ENCODE data around the gene ATXN7L3B. TPM values are rescaled to one million over a fixed set of nuclear protein-coding genes. Genes with fewer than 3 reads are reported as not detected.

Gene ATXN7L3B
- total and polyA plus RNA-seq, 2 donors (not counting 3 experiments of a cell fraction or from before 2014, with no cell fraction given) = 18.1 to 25.0 TPM

DNA sequence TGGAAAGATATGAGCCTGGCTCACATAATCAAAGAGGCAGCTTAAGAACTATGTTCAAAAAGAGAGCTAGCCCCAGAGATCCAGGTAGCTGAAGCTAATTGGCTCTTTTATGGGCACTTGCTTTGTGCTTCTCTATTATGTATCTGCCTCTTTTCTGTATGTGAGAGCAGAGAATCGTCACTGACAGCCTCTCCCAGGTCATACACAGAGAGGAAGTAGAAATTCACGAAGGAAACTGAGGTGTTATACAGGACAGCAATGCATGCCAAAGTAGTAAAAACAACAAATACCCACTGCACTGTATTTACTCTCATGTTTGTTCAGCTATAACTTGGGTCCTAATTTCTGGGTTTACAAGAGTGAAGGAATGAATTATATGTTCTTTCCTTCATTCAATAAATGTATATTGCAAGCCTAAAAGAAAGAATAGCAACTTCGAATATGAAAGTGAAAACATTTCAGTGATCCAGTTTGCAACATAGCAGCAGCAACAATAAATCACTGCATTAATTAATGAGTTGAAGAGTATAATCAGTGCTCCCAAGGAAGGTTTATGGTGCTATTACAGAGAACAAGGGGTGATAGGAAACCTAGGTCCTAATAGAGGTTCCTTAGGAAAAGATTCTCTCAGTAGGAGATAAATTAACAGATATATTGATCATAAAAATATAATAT lies 47.1 kb upstream of the ATXN7L3B start:
- intact Hi-C loops (cut with micrococcal nuclease) (no loop called here), dilution Hi-C loops (cut with MboI; ENCODE audit: extremely low pct_ligation_motif_present, low sequenced_read_pairs) (no loop called here)
- DNase-seq (ENCODE audit: low read depth, low spot score) (no peak), FAIRE-seq (no peak)
- Histone ChIP-seq H4K20me1 (replicated peaks; ENCODE audit: control insufficient read depth, extremely low read depth, insufficient read depth, low read length) (no peaks in the 10 kb centered on the region), H3K27me3 (ENCODE audit: control insufficient read depth in 2 of 2, insufficient read depth in 2 of 2, low read length in 2 of 2) (no peaks in the 10 kb centered on the region), H3K9me3 (replicated peaks; ENCODE audit: control insufficient read depth, insufficient read depth, low read length) (no peaks in the 10 kb centered on the region), H3K36me3 (ENCODE audit: control insufficient read depth in 2 of 2, extremely low read depth in 1 of 2, insufficient read depth in 2 of 2, low read length in 2 of 2) (no peaks in the 10 kb centered on the region), H3K4me2 (ENCODE audit: insufficient read depth, low read length) (no peak overlapping the region), H3K9me1 (replicated peaks; ENCODE audit: control insufficient read depth, extremely low read depth, insufficient read depth, low read length) (no peaks in the 10 kb centered on the region), H3K79me2 (ENCODE audit: control insufficient read depth, insufficient read depth, low read length) (no peaks in the 10 kb centered on the region), H3K4me3 (replicated peaks in 1 of 3; ENCODE audit: insufficient read depth in 1 of 3, low read depth in 1 of 3, low read length in 3 of 3) (no peak overlapping the region), H3K27ac (ENCODE audit: insufficient read depth, low read depth, low read length) (no peak overlapping the region), H3K9ac (replicated peaks; ENCODE audit: extremely low read depth, insufficient read depth, low read length) (no peak overlapping the region), H3K4me1 (ENCODE audit: control insufficient read depth, extremely low read depth, insufficient read depth, low read length) (no peaks in the 10 kb centered on the region), H2AFZ (ENCODE audit: low read depth, low read length) (no peak overlapping the region)
- POLR2A ChIA-PET = no interaction called here
- CTCF ChIA-PET = no interaction called here
- TF ChIP-seq POLR2AphosphoS5 (IDR thresholded peaks at IDR 0.05; ENCODE audit: insufficient read depth, low read depth, low read length) = no peak
- TF ChIP-seq JUN (IDR thresholded peaks at IDR 0.05; ENCODE audit: borderline replicate concordance, insufficient read depth, insufficient read length, low read depth) = no peak
- TF ChIP-seq POLR2A (IDR thresholded peaks at IDR 0.05; ENCODE audit: low read depth, low read length) = no peak
- no TSS peak for BruUV-seq (replicated peaks)

DNA sequence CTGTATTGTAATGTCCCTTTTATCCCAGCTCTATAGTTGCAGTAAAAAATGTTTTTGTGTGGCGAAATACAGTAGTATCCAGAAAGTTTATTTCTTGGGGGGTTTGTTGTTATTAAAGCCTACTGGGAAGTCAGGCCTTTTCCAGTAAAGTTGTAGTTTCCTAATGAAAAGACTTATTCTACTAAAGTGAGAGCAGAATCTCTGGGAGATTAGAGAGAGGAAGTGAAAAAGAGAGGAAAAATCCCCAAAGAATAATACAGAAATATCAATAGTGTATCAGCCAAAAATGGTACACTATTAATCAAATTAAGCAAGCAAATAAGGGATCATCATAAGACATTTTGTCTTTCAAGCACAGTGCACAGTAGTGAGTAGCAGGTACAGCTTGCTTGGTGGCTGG lies 46.3 kb upstream of the ATXN7L3B start:
- dilution Hi-C loops (cut with MboI; ENCODE audit: extremely low pct_ligation_motif_present, low sequenced_read_pairs) (no loop called here), intact Hi-C loops (cut with micrococcal nuclease) (no loop called here)
- Histone ChIP-seq H3K9ac (replicated peaks; ENCODE audit: extremely low read depth, insufficient read depth, low read length) (no peak overlapping the region), H2AFZ (ENCODE audit: low read depth, low read length) (no peak overlapping the region), H3K36me3 (ENCODE audit: control insufficient read depth in 2 of 2, extremely low read depth in 1 of 2, insufficient read depth in 2 of 2, low read length in 2 of 2) (no peaks in the 10 kb centered on the region), H3K4me2 (ENCODE audit: insufficient read depth, low read length) (no peak overlapping the region), H3K9me1 (replicated peaks; ENCODE audit: control insufficient read depth, extremely low read depth, insufficient read depth, low read length) (no peaks in the 10 kb centered on the region), H3K27ac (ENCODE audit: insufficient read depth, low read depth, low read length) (no peak overlapping the region), H3K79me2 (ENCODE audit: control insufficient read depth, insufficient read depth, low read length) (no peaks in the 10 kb centered on the region), H4K20me1 (replicated peaks; ENCODE audit: control insufficient read depth, extremely low read depth, insufficient read depth, low read length) (no peaks in the 10 kb centered on the region), H3K27me3 (ENCODE audit: control insufficient read depth in 2 of 2, insufficient read depth in 2 of 2, low read length in 2 of 2) (no peaks in the 10 kb centered on the region), H3K4me3 (replicated peaks in 1 of 3; ENCODE audit: insufficient read depth in 1 of 3, low read depth in 1 of 3, low read length in 3 of 3) (no peak overlapping the region), H3K9me3 (replicated peaks; ENCODE audit: control insufficient read depth, insufficient read depth, low read length) (no peaks in the 10 kb centered on the region), H3K4me1 (ENCODE audit: control insufficient read depth, extremely low read depth, insufficient read depth, low read length) (no peaks in the 10 kb centered on the region)
- TF ChIP-seq POLR2AphosphoS5 (IDR thresholded peaks at IDR 0.05; ENCODE audit: insufficient read depth, low read depth, low read length) = no peak
- TF ChIP-seq MYC (IDR thresholded peaks at IDR 0.05; ENCODE audit: low read depth, low read length) = no peak
- TF ChIP-seq, protein P1, sequence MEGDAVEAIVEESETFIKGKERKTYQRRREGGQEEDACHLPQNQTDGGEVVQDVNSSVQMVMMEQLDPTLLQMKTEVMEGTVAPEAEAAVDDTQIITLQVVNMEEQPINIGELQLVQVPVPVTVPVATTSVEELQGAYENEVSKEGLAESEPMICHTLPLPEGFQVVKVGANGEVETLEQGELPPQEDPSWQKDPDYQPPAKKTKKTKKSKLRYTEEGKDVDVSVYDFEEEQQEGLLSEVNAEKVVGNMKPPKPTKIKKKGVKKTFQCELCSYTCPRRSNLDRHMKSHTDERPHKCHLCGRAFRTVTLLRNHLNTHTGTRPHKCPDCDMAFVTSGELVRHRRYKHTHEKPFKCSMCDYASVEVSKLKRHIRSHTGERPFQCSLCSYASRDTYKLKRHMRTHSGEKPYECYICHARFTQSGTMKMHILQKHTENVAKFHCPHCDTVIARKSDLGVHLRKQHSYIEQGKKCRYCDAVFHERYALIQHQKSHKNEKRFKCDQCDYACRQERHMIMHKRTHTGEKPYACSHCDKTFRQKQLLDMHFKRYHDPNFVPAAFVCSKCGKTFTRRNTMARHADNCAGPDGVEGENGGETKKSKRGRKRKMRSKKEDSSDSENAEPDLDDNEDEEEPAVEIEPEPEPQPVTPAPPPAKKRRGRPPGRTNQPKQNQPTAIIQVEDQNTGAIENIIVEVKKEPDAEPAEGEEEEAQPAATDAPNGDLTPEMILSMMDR (IDR thresholded peaks at IDR 0.05; ENCODE audit: extremely low read depth in 1 of 2, insufficient read depth in 1 of 2, low read depth in 1 of 2, low read length in 2 of 2) = no peak
- TF ChIP-seq POLR2A (IDR thresholded peaks at IDR 0.05; ENCODE audit: low read depth, low read length) = no peak
- TF ChIP-seq, protein P2, sequence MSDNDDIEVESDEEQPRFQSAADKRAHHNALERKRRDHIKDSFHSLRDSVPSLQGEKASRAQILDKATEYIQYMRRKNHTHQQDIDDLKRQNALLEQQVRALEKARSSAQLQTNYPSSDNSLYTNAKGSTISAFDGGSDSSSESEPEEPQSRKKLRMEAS (IDR thresholded peaks at IDR 0.05; ENCODE audit: insufficient read depth, insufficient read length) = no peak
- TF ChIP-seq JUN (IDR thresholded peaks at IDR 0.05; ENCODE audit: borderline replicate concordance, insufficient read depth, insufficient read length, low read depth) = no peak
- TF ChIP-seq EZH2 (IDR thresholded peaks at IDR 0.05; ENCODE audit: borderline replicate concordance, low read depth, low read length, severe bottlenecking) = no peak
- no peak for TF ChIP-seq GATA2 (IDR thresholded peaks at IDR 0.05; ENCODE audit: insufficient read depth, insufficient read length, low read depth, low read length)
- no peak for TF ChIP-seq FOS (IDR thresholded peaks at IDR 0.05; ENCODE audit: borderline replicate concordance, insufficient read depth, low read length)
- FAIRE-seq = no peak
- CTCF ChIA-PET = no interaction called here
- POLR2A ChIA-PET = no interaction called here
- BruUV-seq (replicated peaks) = no TSS peak
- no peak for DNase-seq (ENCODE audit: low read depth, low spot score)

All from endothelial cell of umbilical vein (primary cell).